GM12878 (cell line): ENCODE measurements around the gene LCN1. TPM values are rescaled to one million over a fixed set of nuclear protein-coding genes. Genes with fewer than 3 reads are reported as not detected.

ENCODE experiments used
- ATAC-seq: fragments of 200-7000 bp; cut with Tn5 transposase; 3 replicates; pipeline ENCODE4 v1.9.1; 2020; ENCODE audit warnings: mild to moderate bottlenecking, moderate library complexity
- BruUV-seq: library from RNA; stranded (reverse); fragments of 400-500 nt; replicated peaks from 2 replicates; lab custom pipeline; 2021; lab: Mats Ljungman, UMichigan
- CTCF ChIA-PET: fragments of 300-600 bp; sonication (Branson Sonifier 250); formaldehyde crosslinking; extraction: SDS; loops from one replicate; lab custom pipeline; 2021; ENCODE audit warnings: inconsistent platforms; lab: Yijun Ruan, JAX
- POLR2A ChIA-PET: fragments of 350-600 bp; formaldehyde crosslinking; extraction: SDS; loops from one replicate; lab custom pipeline; 2021; ENCODE audit warnings: inconsistent platforms; lab: Charles Lee
- RAD21 ChIA-PET: fragments of 300-600 bp; sonication (Branson Sonifier 250); formaldehyde crosslinking; loops from one replicate; lab custom pipeline; 2023; ENCODE audit warnings: antibody characterized with exemption; ENCODE audit not compliant: unreplicated experiment; lab: Charles Lee
- SMC1A ChIA-PET: fragments of 300-600 bp; sonication (Branson Sonifier 250); formaldehyde crosslinking; loops from one replicate; lab custom pipeline; 2023; ENCODE audit not compliant: unreplicated experiment, uncharacterized antibody; lab: Charles Lee
- DNase-seq: peaks from one replicate; pipeline ENCODE4 v3.0.0-alpha.2; 2011; ENCODE audit warnings: low read depth, low spot score
- FAIRE-seq: peaks from 3 replicates; lab custom pipeline; 2011; peaks lifted over from hg19 to GRCh38; lab: Jason Lieb, UNC
- H2AFZ ChIP-seq: 2 replicates; pipeline ENCODE4 v1.6.0; 2011; ENCODE audit warnings: low read depth, low read length, control low read depth; ENCODE audit not compliant: control insufficient read depth
- H3K27ac ChIP-seq: 2 replicates; pipeline ENCODE4 v1.5.1; 2011; ENCODE audit warnings: control low read depth; ENCODE audit not compliant: control insufficient read depth, insufficient read depth
- H3K27me3 ChIP-seq, 2 experiments: replicated peaks in 1 of 2; 2 replicates each; pipeline versions ENCODE4 v1.6.0 to v1.6.1; 2011; ENCODE audit warnings: low read length in 1 of 2; ENCODE audit not compliant: control insufficient read depth in 2 of 2, insufficient read depth in 2 of 2
- H3K36me3 ChIP-seq, 2 experiments: 2 replicates each; pipeline ENCODE4 v1.5.1; 2011; ENCODE audit warnings: low read length in 1 of 2; ENCODE audit not compliant: control insufficient read depth in 2 of 2, insufficient read depth in 2 of 2
- H3K4me1 ChIP-seq: 2 replicates; pipeline ENCODE4 v1.6.1; 2011; ENCODE audit warnings: mild to moderate bottlenecking, low read length, moderate library complexity, mixed read lengths; ENCODE audit not compliant: control insufficient read depth, insufficient read depth
- H3K4me2 ChIP-seq: 2 replicates; pipeline ENCODE4 v1.6.0; 2011; ENCODE audit warnings: control low read depth; ENCODE audit not compliant: control insufficient read depth, insufficient read depth
- H3K4me3 ChIP-seq: fragments of 200-600 bp; sonication (generic); 2 replicates; pipeline ENCODE4 v1.5.1; 2016
- H3K79me2 ChIP-seq: 2 replicates; pipeline ENCODE4 v1.6.0; 2011; ENCODE audit warnings: low read length; ENCODE audit not compliant: control insufficient read depth, insufficient read depth
- H3K9ac ChIP-seq: 2 replicates; pipeline ENCODE4 v1.8.0; 2011; ENCODE audit warnings: low read length, control low read depth, mixed read lengths; ENCODE audit not compliant: control insufficient read depth, insufficient read depth
- H3K9me3 ChIP-seq: replicated peaks from 3 replicates; pipeline ENCODE4 v1.5.1; 2011; ENCODE audit warnings: mild to moderate bottlenecking, low read length; ENCODE audit not compliant: control insufficient read depth, insufficient read depth
- H4K20me1 ChIP-seq: 2 replicates; pipeline ENCODE4 v1.6.0; 2011; ENCODE audit not compliant: control insufficient read depth, insufficient read depth
- ATF2 ChIP-seq: IDR thresholded peaks from 2 replicates; pipeline ENCODE4 v1.6.1; 2012; ENCODE audit warnings: low read length, inconsistent platforms
- ATF3 ChIP-seq: IDR thresholded peaks from 2 replicates; pipeline ENCODE4 v1.6.1; 2011; ENCODE audit warnings: low read depth, mild to moderate bottlenecking, low read length, moderate library complexity, borderline replicate concordance; ENCODE audit errors: extremely low read depth
- CHD4 ChIP-seq: fragments of 200-600 bp; sonication (generic); IDR thresholded peaks from 2 replicates; pipeline ENCODE4 v1.6.1; 2016; ENCODE audit warnings: mild to moderate bottlenecking
- CREB1 ChIP-seq: IDR thresholded peaks from 2 replicates; pipeline ENCODE4 v1.6.1; 2012; ENCODE audit warnings: low read depth, mild to moderate bottlenecking, inconsistent platforms
- CTCF ChIP-seq, 3 experiments: IDR thresholded peaks in 2 of 3; conservative IDR thresholded peaks in 1 of 3; 2 replicates each; pipeline ENCODE4 v1.5.1; 2011; ENCODE audit warnings: low read depth in 3 of 3, low read length in 3 of 3, mild to moderate bottlenecking in 3 of 3, control low read depth in 2 of 3, moderate library complexity in 2 of 3, inconsistent platforms in 1 of 3, mixed read lengths in 1 of 3; ENCODE audit not compliant: control insufficient read depth in 2 of 3, insufficient read depth in 1 of 3; ENCODE audit errors: extremely low read depth in 1 of 3
- EGR1 ChIP-seq, 2 experiments: IDR thresholded peaks; 1 replicate in 1 of 2; 2 replicates in 1 of 2; pipeline ENCODE4 v1.6.1; 2011 to 2012; ENCODE audit warnings: low read depth in 2 of 2, low read length in 2 of 2, borderline replicate concordance in 1 of 2, mild to moderate bottlenecking in 1 of 2, moderate library complexity in 1 of 2
- GABPA ChIP-seq: IDR thresholded peaks from 2 replicates; pipeline ENCODE4 v1.6.1; 2014; ENCODE audit warnings: antibody characterized with exemption, low read depth, mild to moderate bottlenecking, inconsistent platforms
- IRF3 ChIP-seq: fragments of 450-650 bp; IDR thresholded peaks from 2 replicates; pipeline ENCODE4 v1.6.1; 2014; ENCODE audit warnings: mild to moderate bottlenecking
- NR2C1 ChIP-seq: fragments of 450-650 bp; IDR thresholded peaks from 2 replicates; pipeline ENCODE4 v1.6.1; 2017; ENCODE audit warnings: antibody characterized with exemption, mild to moderate bottlenecking, moderate library complexity
- PRDM15 ChIP-seq: fragments of 450-650 bp; formaldehyde crosslinking; IDR thresholded peaks from 2 replicates; pipeline ENCODE4 v1.4.0; 2020; ENCODE audit warnings: mild to moderate bottlenecking, moderate library complexity
- WGBS: methylation state at CpG from one replicate; pipeline ENCODE4 v1.1.6; 2016; ENCODE audit warnings: low lambda C conversion rate; ENCODE audit not compliant: insufficient replicate concordance, insufficient coverage; ENCODE audit errors: missing lambda C conversion rate; 5-methylcytosine and 5-hydroxymethylcytosine counted together
- in situ Hi-C: fragments of 300-500 bp; cut with MboI; formaldehyde crosslinking; loops from 9 replicates; pipeline ENCODE4 v1.14.3; 2018; ENCODE audit warnings: mixed read lengths
- intact Hi-C: fragments of 100-400 bp; cut with micrococcal nuclease; formaldehyde crosslinking; loops from one replicate; pipeline ENCODE4 v1.14.2; 2022; ENCODE audit not compliant: unreplicated experiment
- polyA plus RNA-seq, 11 experiments: library from polyadenylated mRNA; depleted of rRNA in 4 of 11; unstranded in 6 of 11; stranded (reverse) in 5 of 11; fragments of >200 nt; fragmentation: Nextera tagmentation in 4 of 11; fragmentation: Illumina TruSeq in 1 of 11; extraction: Ambion mirVana in 4 of 11; extraction: Trizol in 1 of 11; gene quantifications; 1 replicate in 1 of 11; 2 replicates in 10 of 11; pipeline versions ENCODE4 v1.2.1 to v1.2.3, GENCODE V29; 2011 to 2016; ENCODE audit warnings: inconsistent platforms in 2 of 11, missing spikeins in 2 of 11, low read depth in 1 of 11
- total RNA-seq, 4 experiments: library from RNA; depleted of rRNA in 3 of 4; stranded (reverse); fragments of >200 nt in 3 of 4; fragmentation: Illumina TruSeq in 1 of 4; extraction: Trizol in 1 of 4; gene quantifications; 2 replicates each; pipeline versions ENCODE4 v1.2.1 to v1.2.3, GENCODE V29; 2013 to 2021

LCN1 gene
- total and polyA plus RNA-seq, 10 of the 15 experiments (the other 5 are each of a cell fraction or from before 2014, with no cell fraction given) = not detected

- Histone ChIP-seq H2AFZ (no peak overlapping the region), H4K20me1 (no peaks in the 10 kb centered on the region), H3K4me3 (no peak overlapping the region), H3K79me2 (no peaks in the 10 kb centered on the region), H3K9me3 (no peaks in the 10 kb centered on the region), H3K9ac (no peak overlapping the region), H3K36me3 (no peaks in the 10 kb centered on the region), H3K27me3 (peaks cover 0 to 3% of the 10 kb centered on the region in 2 experiments; a peak in 1 of 4 replicates), H3K4me1 (no peaks in the 10 kb centered on the region), H3K4me2 (no peak overlapping the region), H3K27ac (no peak overlapping the region)
- ATAC-seq (no peak), FAIRE-seq (no peak), DNase-seq (no peak)
- WGBS = 44% methylated on average over 10 of the region's 10 CpGs
- CTCF ChIA-PET = no interaction called here
- RAD21 ChIA-PET = no interaction called here
- POLR2A ChIA-PET = no interaction called here
- intact Hi-C loops = no loop called here
- SMC1A ChIA-PET = no interaction called here
- BruUV-seq = no TSS peak
- in situ Hi-C loops = no loop called here
- no peak for TF ChIP-seq NR2C1
- TF ChIP-seq CHD4 = no peak
- no peak for TF ChIP-seq IRF3
- no peak for TF ChIP-seq ATF2
- TF ChIP-seq GABPA = no peak
- TF ChIP-seq ATF3 = no peak
- no peak for TF ChIP-seq EGR1 (IDR thresholded peaks at IDR 0.05; ENCODE audit: borderline replicate concordance in 1 of 2, low read depth in 2 of 2, low read length in 2 of 2)
- TF ChIP-seq PRDM15 (CRISPR knock-in tag) = no peak
- TF ChIP-seq CTCF (IDR thresholded peaks at IDR 0.05 in 2 of 3, conservative IDR thresholded peaks at IDR 0.05 in 1 of 3; ENCODE audit: control insufficient read depth in 2 of 3, extremely low read depth in 1 of 3, insufficient read depth in 1 of 3, low read depth in 3 of 3, low read length in 3 of 3) = no peak
- TF ChIP-seq CREB1 = no peak
These were observed 9.9 kb downstream of the LCN1 start for GRCh38 chr9:135531096-135531495.
